ENCODE results near the gene CRCP. TPM values are rescaled to one million over a fixed set of nuclear protein-coding genes. Genes with fewer than 3 reads are reported as not detected.
"Not testable (repeated sequence)": the region's sequence is repeated elsewhere in the genome, so short reads cannot be mapped to it uniquely, and the experiment has no call there.

Gene CRCP
- total RNA-seq, 2 experiments from 2014 or later = 24.5 to 27.2 TPM

- intact Hi-C loops (cut with DNase I, micrococcal nuclease) = no loop called here
- no peaks in the 10 kb centered on the region for H3K27me3 Mint-ChIP-seq
- ATAC-seq (no peak), DNase-seq (no peak)
- no peak overlapping the region for H3K4me3 Mint-ChIP-seq
- ChIA-PET POLR2A (no interaction called here), CTCF (no interaction called here)
- no peaks in the 10 kb centered on the region for H3K4me1 Mint-ChIP-seq
- H3K27ac Mint-ChIP-seq = no peak overlapping the region
- H3K36me3 Mint-ChIP-seq (ENCODE audit: low read depth) = no peaks in the 10 kb centered on the region
- no peaks in the 10 kb centered on the region for H3K9me3 Mint-ChIP-seq (ENCODE audit: low read depth)
Measured at GRCh38 chr7:66088861-66089838, 25.5 kb upstream of the CRCP start.

- no peaks in the 10 kb centered on the region for H3K27me3 Mint-ChIP-seq
- H3K9me3 Mint-ChIP-seq (ENCODE audit: low read depth) = no peaks in the 10 kb centered on the region
- intact Hi-C loops (cut with DNase I, micrococcal nuclease) = no loop called here
- no peak overlapping the region for H3K4me3 Mint-ChIP-seq
- POLR2A ChIA-PET = no interaction called here
- H3K36me3 Mint-ChIP-seq (ENCODE audit: low read depth) = no peaks in the 10 kb centered on the region
- DNase-seq (no peak), ATAC-seq (no peak)
- H3K27ac Mint-ChIP-seq = no peak overlapping the region
- no peaks in the 10 kb centered on the region for H3K4me1 Mint-ChIP-seq
- CTCF ChIA-PET = no interaction called here
Measured at GRCh38 chr7:66092654-66093053, 22.0 kb upstream of the CRCP start.

GRCh38 chr7:66095010-66095409 is 19.6 kb upstream of the CRCP start:
- Mint-ChIP-seq H3K27me3 (no peaks in the 10 kb centered on the region), H3K4me3 (no peak overlapping the region), H3K4me1 (peaks cover 6% of the 10 kb centered on the region), H3K9me3 (ENCODE audit: low read depth) (no peaks in the 10 kb centered on the region), H3K27ac (no peak overlapping the region), H3K36me3 (ENCODE audit: low read depth) (no peaks in the 10 kb centered on the region)
- ChIA-PET POLR2A (no interaction called here), CTCF (no interaction called here)
- no peak for ATAC-seq
- intact Hi-C loops (cut with DNase I, micrococcal nuclease) = no loop called here
- no peak for DNase-seq

- CTCF ChIA-PET = no interaction called here
- no peak for ATAC-seq
- no peak overlapping the region for H3K27ac Mint-ChIP-seq
Measured at GRCh38 chr7:66099232-66099550, 15.5 kb upstream of the CRCP start.

GRCh38 chr7:66099551-66100407 is 14.9 kb upstream of the CRCP start:
- ATAC-seq (peak; percentile 89), DNase-seq (peak; percentile 58)
- no peaks in the 10 kb centered on the region for H3K9me3 Mint-ChIP-seq (ENCODE audit: low read depth)
- ChIA-PET CTCF (interaction anchor here (0.6 to 2.1 kb wide), 2 partner anchors 15 to 69 kb away, joined by 3 to 5 read pairs; partner anchors contain the start of gene CRCP), POLR2A (no interaction called here)
- H3K4me3 Mint-ChIP-seq = peak overlapping the region; percentile 73
- H3K27me3 Mint-ChIP-seq = no peaks in the 10 kb centered on the region
- H3K4me1 Mint-ChIP-seq = peaks cover 11% of the 10 kb centered on the region
- H3K27ac Mint-ChIP-seq = peak overlapping the region; percentile 93
- H3K36me3 Mint-ChIP-seq (ENCODE audit: low read depth) = no peaks in the 10 kb centered on the region
- intact Hi-C loops (cut with DNase I, micrococcal nuclease) = loop anchor here in 1 of 2 experiments (1.0 kb wide), 2 partner anchors 15 to 24 kb away; partner anchors contain the start of genes ASL and CRCP

More at GRCh38 chr7:66099232-66099550, 15.5 kb upstream of the CRCP start:
- intact Hi-C loops (cut with DNase I, micrococcal nuclease) = no loop called here
- peaks cover 11% of the 10 kb centered on the region for H3K4me1 Mint-ChIP-seq
- no peaks in the 10 kb centered on the region for H3K9me3 Mint-ChIP-seq (ENCODE audit: low read depth)
- POLR2A ChIA-PET = no interaction called here
- H3K4me3 Mint-ChIP-seq = no peak overlapping the region
- no peak for DNase-seq
- no peaks in the 10 kb centered on the region for H3K36me3 Mint-ChIP-seq (ENCODE audit: low read depth)
- no peaks in the 10 kb centered on the region for H3K27me3 Mint-ChIP-seq

GRCh38 chr7:66100408-66101050 is 14.1 kb upstream of the CRCP start:
- POLR2A ChIA-PET = no interaction called here
- no peaks in the 10 kb centered on the region for H3K36me3 Mint-ChIP-seq (ENCODE audit: low read depth)
- peaks cover 11% of the 10 kb centered on the region for H3K4me1 Mint-ChIP-seq
- CTCF ChIA-PET = interaction anchor here (0.6 to 2.1 kb wide), 2 partner anchors 14 to 70 kb away, joined by 3 to 5 read pairs; partner anchors contain the start of gene CRCP
- no peaks in the 10 kb centered on the region for H3K27me3 Mint-ChIP-seq
- DNase-seq (no peak), ATAC-seq (no peak)
- H3K4me3 Mint-ChIP-seq = peak overlapping the region; percentile 73
- H3K9me3 Mint-ChIP-seq (ENCODE audit: low read depth) = no peaks in the 10 kb centered on the region
- intact Hi-C loops (cut with DNase I, micrococcal nuclease) = loop anchor here in 1 of 2 experiments (1.0 kb wide), 2 partner anchors 14 to 25 kb away; partner anchors contain the start of genes ASL and CRCP
- H3K27ac Mint-ChIP-seq = peak overlapping the region; percentile 93

GRCh38 chr7:66102168-66102567 is 12.5 kb upstream of the CRCP start:
- H3K27ac Mint-ChIP-seq; CTCF ChIA-PET; H3K4me3 Mint-ChIP-seq; ATAC-seq; H3K36me3 Mint-ChIP-seq (ENCODE audit: low read depth); DNase-seq; intact Hi-C loops (cut with DNase I, micrococcal nuclease); H3K27me3 Mint-ChIP-seq; POLR2A ChIA-PET; H3K9me3 Mint-ChIP-seq (ENCODE audit: low read depth): not testable (repeated sequence)
- peaks cover 11% of the 10 kb centered on the region for H3K4me1 Mint-ChIP-seq

GRCh38 chr7:66103994-66104393 is 10.7 kb upstream of the CRCP start:
- POLR2A ChIA-PET; intact Hi-C loops (cut with DNase I, micrococcal nuclease); ATAC-seq; CTCF ChIA-PET; H3K9me3 Mint-ChIP-seq (ENCODE audit: low read depth); DNase-seq; H3K36me3 Mint-ChIP-seq (ENCODE audit: low read depth); H3K27me3 Mint-ChIP-seq; H3K4me3 Mint-ChIP-seq; H3K27ac Mint-ChIP-seq: not testable (repeated sequence)
- H3K4me1 Mint-ChIP-seq = peaks cover 11% of the 10 kb centered on the region

GRCh38 chr7:66105263-66105748 is 9.3 kb upstream of the CRCP start:
- peaks cover 2% of the 10 kb centered on the region for H3K4me1 Mint-ChIP-seq
- no peak overlapping the region for H3K27ac Mint-ChIP-seq
- H3K27me3 Mint-ChIP-seq = no peaks in the 10 kb centered on the region
- CTCF ChIA-PET = no interaction called here
- DNase-seq = no peak
- intact Hi-C loops (cut with DNase I, micrococcal nuclease) = no loop called here
- no peak for ATAC-seq
- POLR2A ChIA-PET = no interaction called here
- no peak overlapping the region for H3K4me3 Mint-ChIP-seq
- H3K9me3 Mint-ChIP-seq (ENCODE audit: low read depth) = no peaks in the 10 kb centered on the region
- H3K36me3 Mint-ChIP-seq (ENCODE audit: low read depth) = no peaks in the 10 kb centered on the region

GRCh38 chr7:66108410-66108809 is 6.2 kb upstream of the CRCP start:
- H3K27me3 Mint-ChIP-seq; intact Hi-C loops (cut with DNase I, micrococcal nuclease); H3K36me3 Mint-ChIP-seq (ENCODE audit: low read depth); H3K4me1 Mint-ChIP-seq; ATAC-seq; DNase-seq; H3K27ac Mint-ChIP-seq; H3K4me3 Mint-ChIP-seq; H3K9me3 Mint-ChIP-seq (ENCODE audit: low read depth): not testable (repeated sequence)
- ChIA-PET CTCF (interaction anchor here (1.1 kb wide), 1 partner anchor 10 kb away, joined by 3 read pairs; no protein-coding TSS in a partner anchor), POLR2A (interaction anchor here (0.6 kb wide), 1 partner anchor 20 kb away, joined by 3 read pairs; no protein-coding TSS in a partner anchor)

- DNase-seq (no peak), ATAC-seq (no peak)
- Mint-ChIP-seq H3K27ac (no peak overlapping the region), H3K4me3 (no peak overlapping the region), H3K9me3 (ENCODE audit: low read depth) (no peaks in the 10 kb centered on the region), H3K36me3 (ENCODE audit: low read depth) (peaks cover 4% of the 10 kb centered on the region), H3K27me3 (no peaks in the 10 kb centered on the region), H3K4me1 (peaks cover 2% of the 10 kb centered on the region)
- POLR2A ChIA-PET = no interaction called here
- intact Hi-C loops (cut with DNase I, micrococcal nuclease) = loop anchor here in 1 of 2 experiments (10.0 kb wide), 1 partner anchor 384 kb away; no protein-coding TSS in a partner anchor
- CTCF ChIA-PET = no interaction called here
Measured at GRCh38 chr7:66110856-66111255, 3.8 kb upstream of the CRCP start.

Measured in activated CD4-positive, alpha-beta T cell treated with anti-CD3 and anti-CD28 coated beads for 36 hours (primary cell).